Heart left ventricle (tissue), 16 donors: ENCODE results near the gene ARHGAP26. TPM values are rescaled to one million over a fixed set of nuclear protein-coding genes. Genes with fewer than 3 reads are reported as not detected.
A peak's percentile ranks its signal among the peaks of the same experiment; 100 is the strongest.

Experiments used
- ATAC-seq, 4 donors: fragments of 200-7000 bp; cut with Tn5 transposase; one replicate each; pipeline ENCODE4 v1.9.1; 2020 to 2022; ENCODE audit warnings: moderate library complexity in 4 of 4, mild to moderate bottlenecking in 3 of 4, moderate number of reproducible peaks in 1 of 4
- DNase-seq, 5 donors: peaks; one replicate each; pipeline ENCODE4 v3.0.0-alpha.2; 2020
- H3K27ac ChIP-seq, 12 donors: fragments of 200-600 bp; sonication (generic) in 4 of 12; one replicate each; pipeline versions ENCODE4 v1.5.0 to v1.8.0; 2016 to 2022; ENCODE audit warnings: mild to moderate bottlenecking in 2 of 12
- H3K27me3 ChIP-seq, 9 donors: fragments of 200-600 bp; sonication (generic) in 2 of 9; one replicate each; pipeline versions ENCODE4 v1.5.1 to v1.8.0; 2016 to 2022; ENCODE audit warnings: mild to moderate bottlenecking in 3 of 9
- H3K36me3 ChIP-seq, 9 donors: fragments of 200-600 bp; sonication (generic) in 2 of 9; one replicate each; pipeline versions ENCODE4 v1.5.0 to v1.8.0; 2018 to 2022; ENCODE audit warnings: mild to moderate bottlenecking in 2 of 9
- H3K4me1 ChIP-seq, 12 donors: fragments of 200-600 bp; sonication (generic) in 4 of 12; one replicate each; pipeline versions ENCODE4 v1.5.0 to v1.8.0; 2016 to 2022; ENCODE audit warnings: mild to moderate bottlenecking in 3 of 12
- H3K4me3 ChIP-seq, 12 donors: fragments of 200-600 bp; sonication (generic) in 4 of 12; one replicate each; pipeline versions ENCODE4 v1.5.0 to v1.8.0; 2017 to 2022; ENCODE audit warnings: mild to moderate bottlenecking in 9 of 12, moderate library complexity in 4 of 12
- H3K9me3 ChIP-seq, 12 donors: fragments of 200-600 bp; sonication (generic) in 4 of 12; one replicate each; pipeline versions ENCODE4 v1.5.0 to v1.8.0; 2016 to 2022; ENCODE audit warnings: mild to moderate bottlenecking in 1 of 12
- CTCF ChIP-seq, 12 donors: fragments of 200-600 bp; sonication (generic) in 4 of 12; IDR thresholded peaks; one replicate each; pipeline versions ENCODE4 v1.5.0 to v1.8.0; 2018 to 2022; ENCODE audit warnings: antibody characterized with exemption in 12 of 12, mild to moderate bottlenecking in 5 of 12
- POLR2A ChIP-seq, 2 donors: fragments of 450-650 bp; IDR thresholded peaks; one replicate each; pipeline ENCODE4 v1.6.1; 2017; ENCODE audit warnings: antibody characterized with exemption in 2 of 2, mild to moderate bottlenecking in 2 of 2, moderate library complexity in 2 of 2
- WGBS, 4 donors: extraction: QIAGEN DNeasy Blood & Tissue Kit in 2 of 4; methylation state at CpG; one replicate each; pipeline versions ENCODE4 v1.1.5 to v1.1.7; 2013 to 2018; 5-methylcytosine and 5-hydroxymethylcytosine counted together
- intact Hi-C, 10 donors: fragments of 100-400 bp; cut with DNase I; formaldehyde crosslinking; loops; one replicate each; pipeline versions ENCODE4 v1.11.1 to v1.14.2; 2022
- polyA plus RNA-seq, 2 donors: library from polyadenylated mRNA; stranded (reverse); fragments of 200-250 nt; gene quantifications; one replicate each; pipeline ENCODE4 v1.2.3, GENCODE V29; 2013
- total RNA-seq, 9 donors: library from RNA; depleted of rRNA in 2 of 9; stranded (reverse); fragments of >200 nt in 2 of 9; fragmentation: NEBNext Ultra II Directional in 3 of 9; extraction: Animal tissue kit (Norgen Biotek cat#: 25700) in 3 of 9; gene quantifications; one replicate each; pipeline versions ENCODE4 v1.1.0 to v1.2.4, GENCODE V29; 2016 to 2023
- donor health status: ischemic (EF 13 %, LVEDD 7.1; RV severe dilation, severe dysfunction).
- donor health status: healthy with polysubstance abuse.
- donor health status: DM: no; HTN: yes; CAD: no.
- donor health status: DM: no; HTN: no; CAD: no.
- donor health status: ischemic (EF 25% LVEDD 6.9; RV normal size, moderate dysfunction).
- donor health status: ischemic (EF 25% LVEDD 5.7; RV mildly dilated, moderate dysfunction).
- donor health status: healthy.
- donor health status: DM: yes; HTN: yes; CAD: no.
- donor health status: ischemic (EF 35%, LVEDD 5.7; RV mildly dilated, moderate dysfunction).
- donor health status: nonischemic (EF 11% LVEDD 7.7; RV severe dilation, severe dysfunction).
- donor health status: DM: yes; HTN: yes; CAD: no.
- donor health status: PGD.
- donor health status: ischemic (EF 29% LVEDD 5.4; RV normal size, mild dysfunction).
- donor health status: nonischemic (EF 23%, LVEDD 6.1; RV moderate dilation, normal function).

The ARHGAP26 gene
- total and polyA plus RNA-seq, 11 donors = 11.9 to 52.1 (median 33.7) TPM

- no peak for DNase-seq
- no peaks in the 10 kb centered on the region for H3K36me3 ChIP-seq
- TF ChIP-seq POLR2A (IDR thresholded peaks at IDR 0.05) (no peak), CTCF (IDR thresholded peaks at IDR 0.05) (no peak)
- no peaks in the 10 kb centered on the region for H3K9me3 ChIP-seq
- intact Hi-C loops = loop anchor here in 1 of 10 donors (10.0 kb wide), 1 partner anchor 117 kb away; no protein-coding TSS in a partner anchor
- 91 to 96% (median 92%) methylated on average over 7 of the region's 7 CpGs for WGBS, 4 donors
- H3K4me3 ChIP-seq = no peak overlapping the region
- H3K27ac ChIP-seq = peak overlapping the region in 1 of 12 donors; percentile 18
- H3K4me1 ChIP-seq = peaks cover 4 to 27% (median 10%) of the 10 kb centered on the region in 12 donors
- H3K27me3 ChIP-seq = no peaks in the 10 kb centered on the region
- ATAC-seq = peak in 2 of 4 donors; percentile 34 to 42
These were observed 11.9 kb upstream of the ARHGAP26 start for GRCh38 chr5:142758062-142758795.

GRCh38 chr5:142758796-142759145 lies 11.4 kb upstream of the ARHGAP26 start:
- WGBS, 4 donors = 69 to 83% (median 75%) methylated on average over 1 of the region's 1 CpG
- Histone ChIP-seq H3K9me3 (no peaks in the 10 kb centered on the region), H3K4me1 (peaks cover under 1 to 21% (median 5%) of the 10 kb centered on the region in 12 donors), H3K27ac (peak overlapping the region in 1 of 12 donors; percentile 18), H3K4me3 (no peak overlapping the region), H3K27me3 (no peaks in the 10 kb centered on the region), H3K36me3 (no peaks in the 10 kb centered on the region)
- intact Hi-C loops = loop anchor here in 1 of 10 donors (10.0 kb wide), 1 partner anchor 116 kb away; no protein-coding TSS in a partner anchor
- TF ChIP-seq CTCF (IDR thresholded peaks at IDR 0.05) (no peak), POLR2A (IDR thresholded peaks at IDR 0.05) (no peak)
- DNase-seq (no peak), ATAC-seq (no peak)

GRCh38 chr5:142763701-142764100 lies 6.5 kb upstream of the ARHGAP26 start:
- no peak for ATAC-seq
- TF ChIP-seq POLR2A (IDR thresholded peaks at IDR 0.05) (no peak), CTCF (IDR thresholded peaks at IDR 0.05) (no peak)
- H3K27me3 ChIP-seq = no peaks in the 10 kb centered on the region
- no peak overlapping the region for H3K4me3 ChIP-seq
- WGBS, 4 donors = 89 to 98% (median 93%) methylated on average over 1 of the region's 1 CpG
- H3K36me3 ChIP-seq = no peaks in the 10 kb centered on the region
- peaks cover 0 to 9% (median 0%) of the 10 kb centered on the region in 12 donors for H3K4me1 ChIP-seq
- no peaks in the 10 kb centered on the region for H3K9me3 ChIP-seq
- intact Hi-C loops = no loop called here
- no peak for DNase-seq
- no peak overlapping the region for H3K27ac ChIP-seq

GRCh38 chr5:142767178-142767577 lies 3.0 kb upstream of the ARHGAP26 start:
- no peak for TF ChIP-seq CTCF (IDR thresholded peaks at IDR 0.05)
- TF ChIP-seq POLR2A (IDR thresholded peaks at IDR 0.05) = no peak
- H3K4me1 ChIP-seq = peaks cover 0 to 20% (median 10%) of the 10 kb centered on the region in 12 donors
- no peaks in the 10 kb centered on the region for H3K27me3 ChIP-seq
- H3K27ac ChIP-seq = no peak overlapping the region
- 89 to 96% (median 94%) methylated on average over 3 of the region's 3 CpGs for WGBS, 4 donors
- no peak for DNase-seq
- H3K4me3 ChIP-seq = no peak overlapping the region
- H3K9me3 ChIP-seq = no peaks in the 10 kb centered on the region
- no peak for ATAC-seq
- no peaks in the 10 kb centered on the region for H3K36me3 ChIP-seq
- intact Hi-C loops = loop anchor here in 1 of 10 donors (5.0 kb wide), 1 partner anchor 40 kb away; no protein-coding TSS in a partner anchor
